A673 (cell line): Measurements from ENCODE around the gene SLC16A9.

Experiments used
- EZH2 ChIP-seq: fragments of 200-600 bp; sonication (generic); IDR thresholded peaks from 2 replicates; pipeline ENCODE4 v1.6.1; 2017; ENCODE audit warnings: borderline replicate concordance, low read depth, mild to moderate bottlenecking, mixed read lengths, antibody characterized with exemption, low read length; ENCODE audit not compliant: poor library complexity, severe bottlenecking
- TF ChIP-seq, protein P1 (sequence below): fragments of 300-800, 200-600 bp; sonication (generic); conservative IDR thresholded peaks from 2 replicates; pipeline ENCODE4 v1.5.1; 2017; ENCODE audit warnings: low read depth, mild to moderate bottlenecking, antibody characterized with exemption, low read length, moderate library complexity, mixed read lengths

DNA sequence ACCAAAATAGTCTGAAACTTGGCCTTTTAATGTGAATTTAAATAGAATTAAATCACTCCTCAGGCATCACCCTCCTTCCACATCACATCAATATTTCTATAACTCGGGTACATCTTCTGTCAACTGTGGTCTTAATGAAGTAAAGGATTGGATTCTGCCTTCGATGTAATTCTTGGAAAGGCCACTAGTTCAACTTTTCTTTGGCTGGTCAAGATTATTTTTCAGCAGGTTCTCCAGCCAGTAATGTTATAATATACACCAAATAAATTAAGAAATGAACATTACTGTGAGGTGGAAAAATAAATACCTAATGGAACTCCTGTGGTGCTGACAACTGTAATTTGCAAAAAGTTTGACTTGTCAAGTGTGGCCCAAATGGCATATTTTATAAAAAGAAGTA lies 9.7 kb upstream of the SLC16A9 start:
- TF ChIP-seq, protein P1, sequence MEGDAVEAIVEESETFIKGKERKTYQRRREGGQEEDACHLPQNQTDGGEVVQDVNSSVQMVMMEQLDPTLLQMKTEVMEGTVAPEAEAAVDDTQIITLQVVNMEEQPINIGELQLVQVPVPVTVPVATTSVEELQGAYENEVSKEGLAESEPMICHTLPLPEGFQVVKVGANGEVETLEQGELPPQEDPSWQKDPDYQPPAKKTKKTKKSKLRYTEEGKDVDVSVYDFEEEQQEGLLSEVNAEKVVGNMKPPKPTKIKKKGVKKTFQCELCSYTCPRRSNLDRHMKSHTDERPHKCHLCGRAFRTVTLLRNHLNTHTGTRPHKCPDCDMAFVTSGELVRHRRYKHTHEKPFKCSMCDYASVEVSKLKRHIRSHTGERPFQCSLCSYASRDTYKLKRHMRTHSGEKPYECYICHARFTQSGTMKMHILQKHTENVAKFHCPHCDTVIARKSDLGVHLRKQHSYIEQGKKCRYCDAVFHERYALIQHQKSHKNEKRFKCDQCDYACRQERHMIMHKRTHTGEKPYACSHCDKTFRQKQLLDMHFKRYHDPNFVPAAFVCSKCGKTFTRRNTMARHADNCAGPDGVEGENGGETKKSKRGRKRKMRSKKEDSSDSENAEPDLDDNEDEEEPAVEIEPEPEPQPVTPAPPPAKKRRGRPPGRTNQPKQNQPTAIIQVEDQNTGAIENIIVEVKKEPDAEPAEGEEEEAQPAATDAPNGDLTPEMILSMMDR, result peak; percentile 35; the same call in 1 of the 2 replicates
- TF ChIP-seq EZH2, result no peak
